HEK293T (cell line): ENCODE measurements around the gene MEF2A.

Experiments
- CTCF ChIA-PET: fragments of 350-600 bp; formaldehyde crosslinking; extraction: SDS; loops from one replicate; lab custom pipeline; 2021; ENCODE audit warnings: antibody characterized with exemption, inconsistent platforms; lab: Yijun Ruan, JAX
- POLR2A ChIA-PET: fragments of 350-600 bp; formaldehyde crosslinking; extraction: SDS; loops from one replicate; lab custom pipeline; 2020; ENCODE audit warnings: antibody characterized with exemption, inconsistent platforms; lab: Yijun Ruan, JAX
- DNase-seq: peaks from one replicate; pipeline ENCODE4 v3.0.0; 2012; ENCODE audit warnings: mixed read lengths; ENCODE audit errors: extremely low spot score
- ARNT ChIP-seq: fragments of 450-650 bp; IDR thresholded peaks from 2 replicates; pipeline ENCODE4 v1.6.1; 2017; ENCODE audit warnings: mild to moderate bottlenecking
- BHLHE40 ChIP-seq: fragments of 450-650 bp; IDR thresholded peaks from 2 replicates; pipeline ENCODE4 v1.6.1; 2016; ENCODE audit warnings: mild to moderate bottlenecking, moderate library complexity, borderline replicate concordance
- CTBP1 ChIP-seq: fragments of 450-650 bp; IDR thresholded peaks from 2 replicates; pipeline ENCODE4 v1.6.1; 2016; ENCODE audit warnings: borderline replicate concordance
- ELF4 ChIP-seq: fragments of 450-650 bp; IDR thresholded peaks from 2 replicates; pipeline ENCODE4 v1.6.1; 2017; ENCODE audit warnings: antibody characterized with exemption
- FOXA1 ChIP-seq: fragments of 450-650 bp; IDR thresholded peaks from 2 replicates; pipeline ENCODE4 v1.6.1; 2016; ENCODE audit warnings: mild to moderate bottlenecking
- FOXK2 ChIP-seq: fragments of 450-650 bp; IDR thresholded peaks from 2 replicates; pipeline ENCODE4 v1.6.1; 2016; ENCODE audit warnings: mild to moderate bottlenecking
- FOXM1 ChIP-seq: fragments of 450-650 bp; IDR thresholded peaks from 2 replicates; pipeline ENCODE4 v1.6.1; 2017; ENCODE audit warnings: mild to moderate bottlenecking, borderline replicate concordance
- HDGF ChIP-seq: fragments of 450-650 bp; IDR thresholded peaks from 2 replicates; pipeline ENCODE4 v1.6.1; 2017; ENCODE audit warnings: antibody characterized with exemption, borderline replicate concordance
- L3MBTL2 ChIP-seq: fragments of 450-650 bp; conservative IDR thresholded peaks from 2 replicates; pipeline ENCODE4 v1.6.1; 2016; ENCODE audit warnings: mild to moderate bottlenecking
- LEF1 ChIP-seq: fragments of 450-650 bp; IDR thresholded peaks from 2 replicates; pipeline ENCODE4 v1.6.1; 2017; ENCODE audit warnings: mild to moderate bottlenecking, borderline replicate concordance
- NFRKB ChIP-seq: fragments of 450-650 bp; IDR thresholded peaks from 2 replicates; pipeline ENCODE4 v1.6.1; 2016; ENCODE audit warnings: mild to moderate bottlenecking, moderate library complexity
- SP1 ChIP-seq: fragments of 450-650 bp; IDR thresholded peaks from 2 replicates; pipeline ENCODE4 v1.6.1; 2017
- SUZ12 ChIP-seq: fragments of 450-650 bp; IDR thresholded peaks from 2 replicates; pipeline ENCODE4 v1.6.1; 2016; ENCODE audit warnings: mild to moderate bottlenecking
- TARDBP ChIP-seq: fragments of 450-650 bp; IDR thresholded peaks from 2 replicates; pipeline ENCODE4 v1.6.1; 2016
- ZNF384 ChIP-seq: fragments of 450-650 bp; IDR thresholded peaks from 2 replicates; pipeline ENCODE4 v1.6.1; 2016
- TF ChIP-seq, protein P1 (sequence below): fragments of 450-650 bp; IDR thresholded peaks from 2 replicates; pipeline ENCODE4 v1.6.1; 2016

Gene MEF2A

GRCh38 chr15:99719096-99719541 lies 153.3 kb downstream of the MEF2A start:
- CTCF ChIA-PET = interaction anchor here (4.5 kb wide), 1 partner anchor 15 kb away, joined by 20 read pairs; no protein-coding TSS in a partner anchor
- TF ChIP-seq BHLHE40 (no peak), SUZ12 (no peak), ZNF384 (no peak), FOXA1 (no peak), L3MBTL2 (no peak), LEF1 (no peak), HDGF (no peak), TARDBP (no peak), ARNT (no peak), SP1 (no peak), CTBP1 (no peak), FOXM1 (no peak), NFRKB (no peak), FOXK2 (no peak), ELF4 (no peak)
- TF ChIP-seq, protein P1, sequence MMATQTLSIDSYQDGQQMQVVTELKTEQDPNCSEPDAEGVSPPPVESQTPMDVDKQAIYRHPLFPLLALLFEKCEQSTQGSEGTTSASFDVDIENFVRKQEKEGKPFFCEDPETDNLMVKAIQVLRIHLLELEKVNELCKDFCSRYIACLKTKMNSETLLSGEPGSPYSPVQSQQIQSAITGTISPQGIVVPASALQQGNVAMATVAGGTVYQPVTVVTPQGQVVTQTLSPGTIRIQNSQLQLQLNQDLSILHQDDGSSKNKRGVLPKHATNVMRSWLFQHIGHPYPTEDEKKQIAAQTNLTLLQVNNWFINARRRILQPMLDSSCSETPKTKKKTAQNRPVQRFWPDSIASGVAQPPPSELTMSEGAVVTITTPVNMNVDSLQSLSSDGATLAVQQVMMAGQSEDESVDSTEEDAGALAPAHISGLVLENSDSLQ = no peak
- POLR2A ChIA-PET = interaction anchor here (1.6 kb wide), 1 partner anchor 14 kb away, joined by 5 read pairs; the partner anchor contains the start of gene LYSMD4
- DNase-seq = no peak

DNA sequence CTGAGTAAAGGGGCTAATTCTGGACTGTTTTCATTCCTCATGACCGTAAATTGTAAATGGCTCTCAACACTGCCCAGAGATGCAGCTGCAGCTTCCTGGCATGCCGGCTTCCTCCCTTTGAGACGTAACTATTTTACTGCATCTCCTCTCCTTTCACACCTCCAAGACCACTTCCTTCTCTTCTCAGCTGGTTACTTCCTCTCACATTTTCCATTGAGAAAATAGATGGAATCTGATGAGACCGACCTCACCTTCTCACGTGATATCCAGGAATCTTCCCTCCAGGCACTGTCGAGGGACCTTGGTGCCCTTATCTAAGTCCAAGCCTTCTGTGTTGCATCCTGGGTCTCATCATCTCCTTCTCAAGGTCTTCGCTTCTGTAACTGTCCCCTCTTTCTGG lies 154.7 kb downstream of the MEF2A start:
- no peak for DNase-seq
- TF ChIP-seq ELF4 = no peak
- no peak for TF ChIP-seq FOXA1
- no peak for TF ChIP-seq FOXM1
- no peak for TF ChIP-seq FOXK2
- no peak for TF ChIP-seq ZNF384
- TF ChIP-seq SUZ12 = no peak
- no peak for TF ChIP-seq SP1
- no peak for TF ChIP-seq TARDBP
- TF ChIP-seq BHLHE40 = no peak
- no peak for TF ChIP-seq L3MBTL2
- TF ChIP-seq HDGF = no peak
- TF ChIP-seq, protein P1 = no peak
- no peak for TF ChIP-seq LEF1
- no peak for TF ChIP-seq NFRKB
- no peak for TF ChIP-seq ARNT
- ChIA-PET POLR2A (interaction anchor here (1.0 kb wide), 1 partner anchor 14 kb away, joined by 3 read pairs; no protein-coding TSS in a partner anchor), CTCF (no interaction called here)

DNA sequence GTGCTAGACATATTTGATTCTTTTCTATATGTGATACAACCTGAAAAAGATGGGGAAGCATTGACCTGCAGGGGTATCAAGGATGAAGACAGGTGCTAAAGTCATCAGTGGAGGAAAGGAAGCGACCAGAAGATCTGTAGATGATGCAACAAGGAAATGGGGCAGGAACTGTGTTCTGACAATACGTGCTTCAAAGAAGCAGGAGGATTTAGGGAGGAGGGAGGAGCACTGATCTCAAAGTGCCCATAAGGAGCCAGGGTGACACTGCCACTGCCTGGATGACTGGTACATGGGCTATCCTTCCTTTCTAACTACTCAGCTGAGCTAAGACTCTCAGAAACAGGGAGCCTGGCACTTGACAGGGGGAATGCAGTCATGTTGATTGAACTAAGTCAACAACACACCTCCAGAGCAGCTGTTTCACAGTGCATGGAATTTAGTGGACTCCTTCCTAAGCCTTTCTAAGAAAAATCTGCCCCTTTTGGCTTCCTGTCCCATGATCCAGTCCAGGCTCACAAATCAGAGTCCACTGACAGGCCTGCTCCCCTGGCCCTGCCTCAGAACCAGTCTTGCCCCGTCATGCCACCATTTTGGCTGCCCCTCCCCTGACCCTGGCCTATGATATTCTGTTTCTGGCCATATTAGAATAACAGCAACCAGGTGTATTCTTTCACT lies 155.5 kb downstream of the MEF2A start:
- TF ChIP-seq ZNF384 (no peak), SP1 (no peak), SUZ12 (no peak), FOXK2 (no peak), ARNT (no peak), FOXA1 (no peak), NFRKB (no peak), ELF4 (no peak), TARDBP (no peak), L3MBTL2 (no peak), FOXM1 (no peak), BHLHE40 (no peak), LEF1 (no peak), CTBP1 (no peak), HDGF (no peak)
- TF ChIP-seq, protein P1 = no peak
- ChIA-PET POLR2A (interaction anchor here (1.0 kb wide), 1 partner anchor 13 kb away, joined by 3 read pairs; no protein-coding TSS in a partner anchor), CTCF (no interaction called here)
- no peak for DNase-seq

- TF ChIP-seq FOXK2 (no peak), BHLHE40 (no peak), CTBP1 (no peak), FOXM1 (no peak), SUZ12 (no peak), ELF4 (no peak), TARDBP (no peak), SP1 (no peak), FOXA1 (no peak), LEF1 (no peak), ARNT (no peak)
- TF ChIP-seq, protein P1 = no peak
- POLR2A ChIA-PET = no interaction called here
- no peak for DNase-seq
- CTCF ChIA-PET = no interaction called here
These were observed 156.1 kb downstream of the MEF2A start for GRCh38 chr15:99721896-99722295.

- POLR2A ChIA-PET = no interaction called here
These were observed 156.6 kb downstream of the MEF2A start for GRCh38 chr15:99722406-99722805.

More at GRCh38 chr15:99722406-99722805, 156.6 kb downstream of the MEF2A start:
- CTCF ChIA-PET = no interaction called here
- no peak for DNase-seq
- TF ChIP-seq L3MBTL2 (no peak), ZNF384 (no peak), NFRKB (no peak), TARDBP (no peak), FOXM1 (no peak), CTBP1 (no peak), ELF4 (no peak), HDGF (no peak), ARNT (no peak), LEF1 (no peak), SP1 (no peak), BHLHE40 (no peak), SUZ12 (no peak), FOXK2 (no peak), FOXA1 (no peak)
- TF ChIP-seq, protein P1 = no peak
